Subcutaneous adipose tissue (tissue), 4 donors: ENCODE results near the gene CDC27. TPM values are rescaled to one million over a fixed set of nuclear protein-coding genes. Genes with fewer than 3 reads are reported as not detected.

Source experiments
- total RNA-seq, 4 donors: library from RNA; depleted of rRNA; stranded (reverse); fragments of >200 nt; gene quantifications; one replicate each; pipeline ENCODE4 v1.1.0, GENCODE V29; 2016
- TF ChIP-seq, protein P1 (sequence below): fragments of 450-650 bp; IDR thresholded peaks from one replicate; pipeline ENCODE4 v1.5.1; 2016; ENCODE audit warnings: low read depth, mild to moderate bottlenecking, control low read depth, antibody characterized with exemption, moderate library complexity

Gene CDC27
- total RNA-seq, 4 donors from 2014 or later = 62.5 to 129 (median 71.8) TPM

DNA sequence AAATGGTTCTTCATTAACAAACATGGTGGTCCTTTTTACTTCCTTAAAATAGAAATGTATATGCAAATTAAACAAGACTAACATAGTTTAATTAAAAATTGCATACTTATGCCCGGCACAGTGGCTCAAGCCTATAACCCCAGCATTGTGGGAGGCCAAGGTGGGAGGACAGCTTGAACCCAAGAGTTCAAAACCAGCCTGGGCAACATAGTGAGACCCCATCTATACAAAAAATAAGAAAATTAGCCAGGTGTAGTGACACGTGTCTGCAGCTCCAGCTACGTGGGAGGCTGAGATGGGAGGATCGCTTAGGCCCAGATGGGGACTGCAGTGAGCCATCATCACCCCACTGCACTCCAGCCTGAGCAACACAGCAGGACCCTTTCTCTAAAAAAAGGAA, 18.4 kb downstream of the CDC27 start:
- TF ChIP-seq, protein P1, sequence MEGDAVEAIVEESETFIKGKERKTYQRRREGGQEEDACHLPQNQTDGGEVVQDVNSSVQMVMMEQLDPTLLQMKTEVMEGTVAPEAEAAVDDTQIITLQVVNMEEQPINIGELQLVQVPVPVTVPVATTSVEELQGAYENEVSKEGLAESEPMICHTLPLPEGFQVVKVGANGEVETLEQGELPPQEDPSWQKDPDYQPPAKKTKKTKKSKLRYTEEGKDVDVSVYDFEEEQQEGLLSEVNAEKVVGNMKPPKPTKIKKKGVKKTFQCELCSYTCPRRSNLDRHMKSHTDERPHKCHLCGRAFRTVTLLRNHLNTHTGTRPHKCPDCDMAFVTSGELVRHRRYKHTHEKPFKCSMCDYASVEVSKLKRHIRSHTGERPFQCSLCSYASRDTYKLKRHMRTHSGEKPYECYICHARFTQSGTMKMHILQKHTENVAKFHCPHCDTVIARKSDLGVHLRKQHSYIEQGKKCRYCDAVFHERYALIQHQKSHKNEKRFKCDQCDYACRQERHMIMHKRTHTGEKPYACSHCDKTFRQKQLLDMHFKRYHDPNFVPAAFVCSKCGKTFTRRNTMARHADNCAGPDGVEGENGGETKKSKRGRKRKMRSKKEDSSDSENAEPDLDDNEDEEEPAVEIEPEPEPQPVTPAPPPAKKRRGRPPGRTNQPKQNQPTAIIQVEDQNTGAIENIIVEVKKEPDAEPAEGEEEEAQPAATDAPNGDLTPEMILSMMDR = no peak

DNA sequence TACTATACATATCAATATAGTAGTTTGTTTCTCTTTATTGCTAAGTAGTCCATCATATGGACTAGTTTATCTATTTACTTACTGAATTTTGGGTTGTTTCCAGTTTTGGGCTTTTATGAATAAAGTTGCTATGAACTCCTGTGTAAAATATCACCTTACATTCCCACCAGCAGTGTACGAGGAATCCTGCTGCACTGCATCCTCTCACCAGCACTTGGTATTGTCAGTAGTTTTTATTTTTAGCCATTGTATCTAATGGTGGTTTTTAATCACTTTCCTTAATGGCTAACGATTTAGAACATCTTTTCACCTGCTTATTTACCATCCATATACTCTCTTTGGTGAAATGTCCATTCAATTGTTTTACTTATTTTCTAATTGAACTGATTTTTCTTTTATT, 24.0 kb downstream of the CDC27 start:
- TF ChIP-seq, protein P1 = no peak

DNA sequence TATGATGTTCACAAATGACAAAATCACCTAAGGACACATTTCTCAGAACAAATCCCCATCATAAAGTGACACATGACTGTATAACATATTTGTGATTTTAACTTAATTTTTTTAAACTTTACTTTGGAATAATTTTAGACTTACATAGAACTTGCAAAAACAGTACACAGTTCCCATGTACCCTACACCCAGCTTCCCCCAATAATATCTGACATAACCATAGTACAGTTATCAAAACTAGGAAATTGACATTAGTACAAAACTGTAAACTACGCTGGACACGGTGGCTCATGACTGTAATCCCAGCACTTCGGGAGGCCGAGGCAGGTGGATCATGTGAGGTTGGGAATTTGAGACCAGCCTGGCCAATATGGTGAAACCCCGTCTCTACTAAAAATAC, 24.8 kb downstream of the CDC27 start:
- TF ChIP-seq, protein P1 = no peak

DNA sequence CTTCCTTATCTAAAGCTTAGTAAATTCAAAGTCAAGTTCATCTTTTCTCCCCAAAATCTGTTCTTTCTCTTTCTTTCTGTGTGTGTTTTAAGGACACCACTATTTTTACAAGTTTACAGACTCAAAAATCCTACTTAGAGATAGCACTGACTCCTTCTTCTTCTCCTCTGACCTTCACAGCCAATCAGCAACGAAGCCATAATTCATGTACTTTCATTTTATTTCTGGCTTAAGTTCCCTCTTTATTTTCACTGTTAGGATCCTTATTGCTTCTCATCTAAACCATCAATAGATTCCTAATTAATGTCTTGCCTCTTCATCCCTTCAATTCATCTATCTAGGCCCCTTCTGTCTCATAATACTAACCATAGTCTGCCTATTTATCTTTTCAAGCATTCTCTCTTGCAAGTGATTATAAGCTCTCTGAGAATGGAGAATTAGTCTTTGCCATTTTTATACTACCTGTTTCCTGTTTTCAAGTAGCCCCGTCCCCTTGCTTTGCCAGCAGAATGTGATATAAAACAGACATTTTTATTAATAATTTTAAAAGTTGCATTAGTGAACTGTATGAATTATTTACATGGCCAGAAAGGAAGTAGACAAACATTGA, 27.0 kb downstream of the CDC27 start:
- TF ChIP-seq, protein P1 = no peak

DNA sequence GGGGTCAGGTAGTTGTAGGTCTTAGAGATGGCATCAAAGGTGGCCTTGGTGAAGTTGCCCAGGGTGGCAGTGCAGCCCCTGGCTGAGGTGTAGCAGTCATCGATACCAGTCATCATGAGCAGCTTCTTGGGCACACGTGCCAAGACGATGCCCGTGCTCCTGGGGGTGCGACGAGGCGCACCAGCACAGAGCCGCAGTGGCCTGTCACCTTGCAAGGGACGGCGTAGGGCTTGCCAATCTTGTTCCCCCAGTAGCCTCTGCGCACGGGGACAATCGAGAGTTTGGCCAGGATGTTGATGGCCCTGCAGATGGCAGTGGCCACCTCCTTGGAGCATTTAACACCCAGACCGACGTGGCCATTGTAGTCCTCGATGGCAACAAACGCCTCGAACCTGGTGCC, 29.8 kb downstream of the CDC27 start:
- TF ChIP-seq, protein P1 = no peak

DNA sequence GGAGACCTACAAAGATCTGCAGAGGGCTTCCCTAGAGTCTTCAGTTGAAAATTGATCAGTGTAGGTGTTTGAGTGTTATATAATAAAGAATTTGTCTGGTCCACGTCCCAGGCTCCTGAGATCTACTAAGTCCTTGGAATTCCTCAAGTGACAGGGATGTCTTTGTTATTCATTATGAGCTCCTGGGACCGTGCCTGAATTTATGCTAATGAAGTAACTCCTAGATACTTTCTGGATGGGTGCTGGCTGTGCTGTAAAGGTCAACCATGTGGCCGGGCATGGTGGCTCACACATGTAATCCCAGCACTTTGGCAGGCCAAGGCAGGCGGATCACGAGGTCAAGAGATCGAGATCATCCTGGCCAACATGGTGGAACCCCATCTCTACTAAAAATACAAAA, 43.7 kb downstream of the CDC27 start:
- TF ChIP-seq, protein P1 = no peak

DNA sequence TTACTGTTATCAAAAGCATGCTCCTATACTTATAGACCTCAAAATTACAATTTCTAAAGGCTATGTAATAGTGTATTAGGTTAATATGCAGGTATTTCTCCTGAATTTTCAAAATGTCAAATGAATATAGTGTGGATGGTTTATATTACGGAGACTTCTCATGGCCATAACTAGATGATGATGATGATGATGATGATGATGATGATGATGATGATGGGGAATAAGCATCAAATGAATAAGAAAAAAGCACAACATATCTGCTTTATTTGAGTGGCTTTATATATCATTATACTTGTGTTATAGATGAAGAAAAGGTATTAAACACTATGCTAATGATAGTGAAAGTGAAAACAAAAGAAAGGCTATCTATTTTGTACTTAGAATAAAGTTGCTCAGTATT, 53.9 kb downstream of the CDC27 start:
- TF ChIP-seq, protein P1 = no peak
